Activated CD8-positive, alpha-beta memory T cell treated with anti-CD3 and anti-CD28 coated beads, Interleukin-2, amount 10 ng/mL, durations not matched to agents 7 days and 5 days (primary cell): ENCODE measurements around the gene UTS2R. TPM values are rescaled to one million over a fixed set of nuclear protein-coding genes. Genes with fewer than 3 reads are reported as not detected.
A peak's percentile ranks its signal among the peaks of the same experiment; 100 is the strongest.
"Not testable (repeated sequence)": the region's sequence is repeated elsewhere in the genome, so short reads cannot be mapped to it uniquely, and the experiment has no call there.

Experiments used
- ATAC-seq: fragments of 150-1000 bp; cut with Tn5 transposase; one replicate; pipeline ENCODE4 v1.10.0; 2021; ENCODE audit warnings: moderate library complexity
- CTCF ChIA-PET: fragments of 350-600 bp; sonication (Branson Sonifier 250); formaldehyde crosslinking; loops from one replicate; lab custom pipeline; 2021; ENCODE audit warnings: antibody characterized with exemption; lab: Charles Lee
- DNase-seq: peaks from one replicate; pipeline ENCODE4 v3.0.0-alpha.2; 2020
- H3K27ac Mint-ChIP-seq: one replicate; pipeline ENCODE4 v1.8.0; 2021; ENCODE audit warnings: mild to moderate bottlenecking, mixed read lengths
- H3K27me3 Mint-ChIP-seq: one replicate; pipeline ENCODE4 v1.8.0; 2021; ENCODE audit warnings: mixed read lengths
- H3K36me3 Mint-ChIP-seq: one replicate; pipeline ENCODE4 v1.8.0; 2021; ENCODE audit warnings: mild to moderate bottlenecking, mixed read lengths
- H3K4me1 Mint-ChIP-seq: one replicate; pipeline ENCODE4 v1.8.0; 2021; ENCODE audit warnings: mixed read lengths
- H3K4me3 Mint-ChIP-seq: one replicate; pipeline ENCODE4 v1.8.0; 2021; ENCODE audit warnings: mild to moderate bottlenecking, moderate library complexity, mixed read lengths
- H3K9me3 Mint-ChIP-seq: one replicate; pipeline ENCODE4 v1.8.0; 2022; ENCODE audit warnings: low read depth, mixed read lengths
- total RNA-seq, 2 experiments: library from RNA; stranded (reverse); gene quantifications; one replicate each; pipeline ENCODE4 v1.2.3, GENCODE V29; 2021

UTS2R gene
- total RNA-seq, 2 experiments from 2014 or later = 0.16 TPM; not detected in 1

DNA sequence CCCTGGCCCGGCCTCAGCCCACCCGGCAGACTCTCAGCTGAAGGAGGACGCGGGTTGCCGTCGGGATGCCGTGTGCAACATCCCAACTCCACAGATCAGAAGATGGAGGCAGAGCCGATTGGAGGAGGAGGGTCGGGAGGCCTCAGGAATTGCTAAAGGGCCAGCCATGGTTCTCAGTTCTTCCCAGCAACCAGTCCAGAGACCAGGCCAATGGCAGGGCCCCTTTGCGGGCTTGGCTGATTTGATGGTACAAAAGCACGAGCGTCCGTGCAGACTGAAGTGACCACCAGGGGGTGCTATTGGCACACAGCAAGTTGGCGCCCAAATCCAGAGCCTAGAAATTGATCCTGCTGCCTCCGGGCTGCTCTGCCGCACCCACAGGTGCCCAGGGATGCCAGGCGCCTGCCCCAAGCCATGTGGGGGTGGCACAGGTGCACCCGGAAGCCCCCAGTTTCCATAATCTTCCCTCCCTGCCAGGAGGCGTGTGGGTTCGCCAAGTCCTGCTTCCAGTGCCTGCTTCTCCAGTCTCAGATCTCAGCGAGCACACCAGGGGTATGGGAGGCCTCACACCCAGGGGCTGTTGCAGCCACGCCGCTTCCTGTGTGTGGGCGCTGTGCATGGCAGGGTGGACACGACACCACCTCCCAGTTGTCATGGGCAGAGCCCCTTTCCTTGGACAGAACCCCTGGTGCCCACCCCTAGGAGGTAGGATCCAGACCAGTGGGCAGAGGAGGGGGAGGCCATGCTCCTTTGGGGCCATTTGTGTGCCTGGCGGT, 19.7 kb upstream of the UTS2R start:
- Mint-ChIP-seq H3K27me3 (peaks cover 13% of the 10 kb centered on the region), H3K4me1 (peaks cover 12% of the 10 kb centered on the region), H3K9me3 (no peaks in the 10 kb centered on the region), H3K4me3 (no peak overlapping the region), H3K27ac (no peak overlapping the region), H3K36me3 (no peaks in the 10 kb centered on the region)
- CTCF ChIA-PET = interaction anchor here (0.7 to 2.9 kb wide), 16 partner anchors 14 to 322 kb away, joined by 3 to 8 read pairs (median 4); partner anchors contain the start of genes HEXD and SECTM1
- DNase-seq = peak; percentile 88
- ATAC-seq = peak; percentile 87

DNA sequence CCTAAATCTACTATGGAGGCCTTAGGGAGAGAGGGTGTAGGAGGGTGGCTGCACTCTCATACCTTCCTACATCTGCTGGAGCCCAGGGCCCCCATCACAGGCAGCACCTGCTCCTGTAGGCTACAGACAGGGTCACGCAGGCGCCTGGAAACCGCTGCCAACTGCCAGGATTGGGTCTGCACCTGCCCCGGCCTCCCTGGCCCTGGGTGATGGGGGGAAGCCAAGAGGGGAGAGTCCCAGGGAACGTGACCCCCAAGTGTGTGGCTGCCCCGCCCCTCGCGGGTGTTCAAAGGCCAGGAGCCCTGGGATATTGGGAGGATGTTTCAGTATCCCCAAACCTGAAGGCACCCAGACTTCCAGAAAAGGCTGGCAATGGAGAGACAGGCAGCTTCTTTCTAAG, 18.1 kb upstream of the UTS2R start:
- Mint-ChIP-seq H3K4me1 (peaks cover 16% of the 10 kb centered on the region), H3K9me3 (no peaks in the 10 kb centered on the region), H3K36me3 (no peaks in the 10 kb centered on the region), H3K27me3 (peaks cover 17% of the 10 kb centered on the region), H3K4me3 (no peak overlapping the region), H3K27ac (no peak overlapping the region)
- no peak for DNase-seq
- no peak for ATAC-seq
- CTCF ChIA-PET = interaction anchor here (0.7 to 1.3 kb wide), 6 partner anchors 9 to 717 kb away, joined by 3 to 4 read pairs (median 4); no protein-coding TSS in a partner anchor

DNA sequence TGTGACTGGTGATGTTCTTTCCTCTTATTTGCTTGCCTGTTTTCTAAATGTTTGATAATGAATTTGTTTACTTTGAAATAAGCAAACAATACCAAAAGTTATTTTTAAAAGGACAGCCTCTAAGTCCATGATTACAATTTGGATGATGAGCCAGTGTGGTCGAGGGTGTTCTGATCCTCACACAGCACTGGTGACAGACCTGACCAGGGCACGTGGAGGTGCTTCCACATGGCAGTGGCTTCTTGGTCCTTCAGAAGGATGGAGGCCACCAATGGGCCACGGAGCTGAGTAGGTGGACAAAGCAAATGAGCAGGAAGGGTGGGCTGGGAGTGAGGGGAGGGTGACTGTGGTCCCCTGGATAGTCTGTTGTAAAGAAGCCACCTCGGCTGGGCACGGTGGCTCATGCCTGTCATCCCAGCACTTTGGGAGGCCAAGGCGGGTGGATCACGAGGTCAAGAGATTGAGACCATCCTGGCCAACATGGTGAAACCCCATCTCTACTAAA, 16.7 kb upstream of the UTS2R start:
- H3K27me3 Mint-ChIP-seq = peaks cover 12% of the 10 kb centered on the region
- no peak for DNase-seq
- H3K27ac Mint-ChIP-seq = no peak overlapping the region
- ATAC-seq = no peak
- peaks cover 19% of the 10 kb centered on the region for H3K4me1 Mint-ChIP-seq
- no peaks in the 10 kb centered on the region for H3K36me3 Mint-ChIP-seq
- H3K9me3 Mint-ChIP-seq = no peaks in the 10 kb centered on the region
- no peak overlapping the region for H3K4me3 Mint-ChIP-seq
- CTCF ChIA-PET = no interaction called here

DNA sequence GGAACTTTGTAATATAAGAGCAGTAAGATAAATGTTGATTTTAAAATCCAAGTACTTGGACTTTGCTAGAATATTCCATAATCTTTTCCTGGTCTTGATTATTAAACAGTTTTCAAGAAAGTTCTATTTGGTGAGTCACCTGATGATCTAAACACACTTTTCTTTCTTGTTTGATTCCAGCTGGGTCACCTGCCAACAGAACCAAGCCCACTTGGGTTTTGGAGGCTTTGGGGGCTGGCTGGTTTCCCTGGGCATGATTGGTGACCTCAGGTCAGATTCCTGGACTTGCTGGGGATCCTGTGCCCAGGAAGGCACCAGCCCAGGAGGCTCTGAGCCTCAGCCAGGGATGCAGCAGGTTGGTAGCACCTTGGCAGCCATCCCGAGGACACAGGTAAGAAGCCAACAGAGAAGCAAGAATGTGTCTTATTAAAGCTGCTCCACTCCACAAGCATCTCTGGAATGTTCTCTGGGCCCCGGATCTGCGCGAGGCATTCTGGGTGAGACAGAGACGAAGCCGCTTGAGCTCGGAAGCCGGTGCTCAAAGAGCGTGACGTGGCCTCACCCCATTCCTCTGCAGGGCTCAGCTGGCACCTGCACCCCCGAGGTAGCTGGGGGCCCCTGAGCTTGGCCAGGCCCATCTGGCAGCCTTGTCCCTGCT, 15.7 kb upstream of the UTS2R start:
- DNase-seq (no peak), ATAC-seq (no peak)
- Mint-ChIP-seq H3K4me3 (no peak overlapping the region), H3K36me3 (no peaks in the 10 kb centered on the region), H3K9me3 (no peaks in the 10 kb centered on the region), H3K27ac (no peak overlapping the region), H3K4me1 (peaks cover 19% of the 10 kb centered on the region), H3K27me3 (peaks cover 12% of the 10 kb centered on the region)
- CTCF ChIA-PET = no interaction called here

DNA sequence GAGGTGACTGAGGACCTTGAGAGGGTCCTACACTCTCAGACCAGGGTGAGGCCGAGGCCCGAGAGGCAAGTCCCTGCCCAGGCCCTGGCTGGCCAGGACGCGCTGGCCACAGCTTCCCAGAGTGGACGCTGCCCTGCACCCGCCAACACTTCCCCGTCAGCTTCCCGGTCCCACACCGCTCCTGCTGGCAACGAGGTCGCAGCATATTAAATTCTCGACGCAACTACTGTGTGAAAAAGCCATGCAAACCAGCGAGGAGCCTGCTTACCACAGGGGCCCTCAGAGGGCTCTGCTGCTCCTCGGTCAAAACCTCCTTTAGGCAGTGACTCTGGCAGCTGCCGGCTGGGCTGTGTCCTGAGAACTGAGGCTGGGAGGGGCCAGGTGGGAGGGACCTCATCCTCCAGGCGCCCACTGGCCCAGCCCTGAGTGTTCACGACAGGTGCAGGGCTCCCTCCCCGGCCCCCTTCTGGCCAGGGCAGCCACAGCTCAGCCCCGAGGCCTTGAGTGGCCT, 14.7 kb upstream of the UTS2R start:
- DNase-seq (no peak), ATAC-seq (no peak)
- Mint-ChIP-seq H3K27ac (no peak overlapping the region), H3K9me3 (no peaks in the 10 kb centered on the region), H3K36me3 (no peaks in the 10 kb centered on the region), H3K27me3 (peaks cover 12% of the 10 kb centered on the region), H3K4me3 (no peak overlapping the region), H3K4me1 (peaks cover 10% of the 10 kb centered on the region)
- CTCF ChIA-PET = no interaction called here

DNA sequence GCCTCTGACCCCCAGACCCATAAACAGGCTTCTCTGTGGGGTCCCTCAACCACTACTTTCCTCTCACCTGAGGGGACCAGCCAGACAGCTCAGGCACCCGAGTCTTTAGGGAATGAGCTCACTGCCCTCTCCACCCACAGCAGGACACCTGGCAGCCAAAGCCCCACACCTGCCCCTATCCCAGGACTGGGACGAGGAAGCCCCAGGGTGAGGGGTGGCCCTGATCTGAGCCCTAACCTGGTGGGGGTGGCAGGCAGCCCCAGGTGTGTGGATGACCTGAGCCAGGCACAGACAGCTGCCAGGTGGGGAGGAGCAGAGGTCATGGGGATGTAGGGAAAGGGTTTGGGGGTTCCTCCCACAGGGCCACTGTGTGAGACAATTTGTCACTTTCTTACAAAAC, 14.2 kb upstream of the UTS2R start:
- H3K36me3 Mint-ChIP-seq = no peaks in the 10 kb centered on the region
- CTCF ChIA-PET = interaction anchor here (0.7 to 1.5 kb wide), 5 partner anchors 24 to 528 kb away, joined by 3 to 4 read pairs (median 3); no protein-coding TSS in a partner anchor
- ATAC-seq = no peak
- H3K9me3 Mint-ChIP-seq = no peaks in the 10 kb centered on the region
- H3K27ac Mint-ChIP-seq = no peak overlapping the region
- peaks cover 7% of the 10 kb centered on the region for H3K4me1 Mint-ChIP-seq
- no peak for DNase-seq
- no peak overlapping the region for H3K4me3 Mint-ChIP-seq
- H3K27me3 Mint-ChIP-seq = peaks cover 12% of the 10 kb centered on the region

DNA sequence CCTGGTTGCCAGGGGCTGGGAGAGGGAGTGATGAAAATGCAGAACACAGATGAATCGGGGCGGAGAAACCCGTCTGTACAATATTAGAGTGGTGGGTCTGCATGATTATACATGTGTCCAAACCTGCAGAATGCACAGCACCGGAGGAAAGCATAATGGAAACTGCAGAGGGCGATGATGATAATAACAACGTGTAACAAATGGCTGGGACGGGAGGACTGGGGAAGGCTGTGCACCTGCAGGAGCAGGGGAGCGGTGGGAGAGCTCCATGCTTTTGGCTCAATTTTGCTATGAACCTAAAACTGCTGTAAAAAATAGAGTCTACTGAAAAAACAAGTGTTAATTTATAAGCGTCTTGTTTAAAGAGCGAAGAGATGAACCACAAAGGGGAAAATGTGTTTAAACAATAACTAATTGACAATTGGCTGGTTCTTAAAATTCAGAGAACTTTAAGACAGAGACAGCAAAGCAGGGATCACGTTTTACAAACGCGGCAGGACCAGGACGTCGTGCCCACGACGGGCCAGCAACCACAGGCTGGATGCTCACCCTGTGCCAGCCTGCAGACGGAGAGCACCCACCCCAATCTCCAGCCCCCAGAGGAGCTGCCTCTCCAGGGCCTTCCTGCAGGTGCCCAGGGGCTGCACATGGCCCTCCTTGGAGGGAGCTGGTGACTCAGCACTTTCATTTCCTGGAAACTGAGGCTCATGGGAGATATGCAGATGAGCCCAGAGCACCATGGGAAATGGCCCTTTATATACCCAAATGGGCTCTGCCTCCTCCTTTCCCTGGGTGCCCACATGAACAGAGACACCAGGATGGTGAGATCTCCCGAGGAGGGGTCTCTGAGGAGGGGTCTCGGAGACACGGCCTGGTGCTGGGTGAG, 12.9 kb upstream of the UTS2R start, which contains the start of gene TEX19:
TSS of gene TEX19 (plus strand) at position 783 of the 886 bp plus-strand sequence. CDS start 2,904 bp downstream, outside the sequence.
- Mint-ChIP-seq H3K9me3 (no peaks in the 10 kb centered on the region), H3K4me3 (no peak within 1 kb of the TSS)
- peak; percentile 58 for ATAC-seq

DNA sequence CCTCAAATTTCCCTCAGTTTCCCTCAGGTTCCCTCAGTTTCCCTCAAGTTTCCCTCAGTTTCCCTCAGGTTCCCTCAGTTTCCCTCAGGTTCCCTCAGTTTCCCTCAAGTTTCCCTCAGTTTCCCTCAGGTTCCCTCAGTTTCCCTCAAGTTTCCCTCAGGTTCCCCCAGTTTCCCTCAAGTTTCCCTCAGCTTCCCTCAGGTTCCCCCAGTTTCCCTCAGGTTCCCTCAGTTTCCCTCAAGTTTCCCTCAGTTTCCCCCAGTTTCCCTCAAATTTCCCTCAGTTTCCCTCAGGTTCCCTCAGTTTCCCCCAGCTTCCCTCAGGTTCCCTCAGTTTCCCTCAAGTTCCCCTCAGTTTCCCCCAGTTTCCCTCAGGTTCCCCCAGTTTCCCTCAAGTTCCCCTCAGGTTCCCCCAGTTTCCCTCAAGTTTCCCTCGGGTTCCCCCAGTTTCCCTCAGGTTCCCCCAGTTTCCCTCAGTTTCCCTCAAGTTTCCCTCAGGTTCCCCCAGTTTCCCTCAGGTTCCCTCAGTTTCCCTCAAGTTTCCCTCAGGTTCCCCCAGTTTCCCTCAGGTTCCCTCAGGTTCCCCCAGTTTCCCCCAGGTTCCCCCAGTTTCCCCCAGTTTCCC, 12.0 kb upstream of the UTS2R start:
- CTCF ChIA-PET = interaction anchor here (1.8 kb wide), 1 partner anchor 59 kb away, joined by 3 read pairs; no protein-coding TSS in a partner anchor
- H3K9me3 Mint-ChIP-seq, DNase-seq, ATAC-seq, H3K4me3 Mint-ChIP-seq, H3K36me3 Mint-ChIP-seq, H3K27ac Mint-ChIP-seq, H3K4me1 Mint-ChIP-seq: not testable (repeated sequence)
- H3K27me3 Mint-ChIP-seq = peaks cover 14% of the 10 kb centered on the region

More for the DNA sequence above, 12.9 kb upstream of the UTS2R start, which contains the start of gene TEX19:
- H3K27me3 Mint-ChIP-seq = peaks cover 14% of the 10 kb centered on the region
- peaks cover 7% of the 10 kb centered on the region for H3K4me1 Mint-ChIP-seq
- no peak within 1 kb of the TSS for H3K27ac Mint-ChIP-seq
- CTCF ChIA-PET = interaction anchor here (0.7 to 1.8 kb wide), 6 partner anchors 21 to 66 kb away, joined by 3 read pairs; no protein-coding TSS in a partner anchor
- DNase-seq = peak; percentile 50
- H3K36me3 Mint-ChIP-seq = no peaks in the 10 kb centered on the region

DNA sequence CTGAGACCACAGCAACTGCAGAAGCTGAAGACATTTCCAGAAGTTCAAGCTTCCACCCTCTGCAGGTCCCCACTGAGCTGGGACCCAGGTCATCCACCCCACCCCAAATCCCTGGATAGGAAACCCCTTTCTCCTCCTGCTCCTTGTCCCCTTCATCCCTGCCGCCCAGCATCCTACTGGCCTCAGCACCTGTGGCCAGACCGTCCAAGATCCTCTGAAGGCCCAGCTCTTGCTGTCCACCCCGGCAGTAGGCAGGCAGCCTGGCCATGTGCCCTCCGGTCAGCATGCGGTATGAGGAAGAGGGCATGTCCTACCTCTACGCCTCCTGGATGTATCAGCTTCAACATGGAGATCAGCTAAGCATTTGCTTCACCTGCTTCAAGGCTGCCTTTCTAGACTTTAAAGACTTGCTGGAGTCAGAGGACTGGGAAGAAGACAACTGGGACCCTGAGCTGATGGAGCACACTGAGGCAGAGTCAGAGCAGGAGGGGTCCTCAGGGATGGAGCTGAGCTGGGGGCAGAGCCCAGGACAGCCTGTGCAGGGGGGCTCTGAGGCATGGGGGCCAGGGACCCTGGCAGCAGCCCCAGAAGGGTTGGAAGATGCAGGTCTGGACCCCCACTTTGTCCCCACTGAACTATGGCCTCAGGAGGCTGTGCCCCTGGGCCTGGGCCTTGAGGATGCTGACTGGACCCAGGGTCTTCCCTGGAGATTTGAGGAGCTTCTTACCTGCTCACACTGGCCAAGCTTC, 9.5 kb upstream of the UTS2R start:
- H3K9me3 Mint-ChIP-seq = no peaks in the 10 kb centered on the region
- H3K36me3 Mint-ChIP-seq = no peaks in the 10 kb centered on the region
- peak; percentile 9 for ATAC-seq
- H3K27me3 Mint-ChIP-seq = peaks cover 18% of the 10 kb centered on the region
- no peak overlapping the region for H3K27ac Mint-ChIP-seq
- H3K4me3 Mint-ChIP-seq = no peak overlapping the region
- H3K4me1 Mint-ChIP-seq = peaks cover 7% of the 10 kb centered on the region
- CTCF ChIA-PET = interaction anchor here (1.3 kb wide), 1 partner anchor 9 kb away, joined by 4 read pairs; no protein-coding TSS in a partner anchor
- DNase-seq = no peak

DNA sequence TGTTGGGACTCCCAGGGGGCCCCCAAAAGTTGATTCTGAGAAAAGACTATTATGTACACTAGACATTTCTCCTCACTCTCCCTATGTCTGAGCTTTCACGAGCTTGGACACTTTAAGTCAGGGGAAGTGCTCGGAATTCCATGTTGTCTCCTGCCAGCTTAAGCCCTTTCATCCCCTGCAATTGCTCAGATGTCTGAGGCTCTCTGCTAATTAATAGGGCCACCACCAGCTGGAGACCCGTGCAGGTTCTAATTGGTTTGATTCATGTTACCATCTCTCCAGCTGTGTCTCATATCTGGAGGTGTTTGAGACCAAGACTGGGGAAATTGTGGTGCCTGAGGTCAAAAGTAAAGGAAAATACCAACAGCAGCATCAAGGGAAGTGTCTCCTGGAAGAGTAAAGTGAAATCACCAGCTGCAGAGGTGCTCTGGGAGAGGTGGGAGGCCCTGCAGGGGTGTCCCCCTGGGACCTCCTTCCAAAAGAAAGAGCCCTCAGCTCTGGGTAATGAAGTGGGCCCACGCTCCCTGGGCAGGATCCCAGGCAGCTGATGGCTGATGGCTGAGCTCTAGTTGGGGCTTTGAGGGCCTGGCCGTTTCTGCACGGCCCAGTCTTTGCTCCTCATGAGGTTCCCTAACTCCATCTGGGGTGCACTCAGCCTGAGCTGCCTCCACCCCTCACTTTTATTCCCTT, 5.8 kb upstream of the UTS2R start:
- ATAC-seq (no peak), DNase-seq (no peak)
- peaks cover 36% of the 10 kb centered on the region for H3K27me3 Mint-ChIP-seq
- H3K9me3 Mint-ChIP-seq = no peaks in the 10 kb centered on the region
- H3K36me3 Mint-ChIP-seq = no peaks in the 10 kb centered on the region
- CTCF ChIA-PET = interaction anchor here (2.0 kb wide), 1 partner anchor 13 kb away, joined by 7 read pairs; no protein-coding TSS in a partner anchor
- H3K4me1 Mint-ChIP-seq = peaks cover 4% of the 10 kb centered on the region
- no peak overlapping the region for H3K27ac Mint-ChIP-seq
- no peak overlapping the region for H3K4me3 Mint-ChIP-seq

DNA sequence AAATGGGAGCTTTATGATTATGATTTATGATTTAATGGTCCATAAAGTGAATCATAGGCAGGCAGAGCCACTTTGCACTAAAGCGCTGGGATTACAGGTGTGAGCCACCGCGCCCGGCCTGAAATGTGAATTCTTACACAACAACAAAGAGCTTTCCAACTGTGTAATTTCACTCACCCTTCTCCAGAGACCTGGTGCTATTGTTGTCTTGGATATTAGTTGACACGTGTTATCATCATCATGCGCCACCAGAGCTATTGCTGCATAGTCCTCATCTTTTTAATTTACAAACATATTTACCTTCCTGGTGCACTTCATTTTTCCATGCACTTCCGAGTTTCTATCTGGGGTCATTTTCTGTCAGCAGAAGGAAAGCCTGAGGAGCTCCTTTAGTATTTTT, 4.8 kb upstream of the UTS2R start:
- peaks cover 10% of the 10 kb centered on the region for H3K4me1 Mint-ChIP-seq
- ATAC-seq (no peak), DNase-seq (no peak)
- CTCF ChIA-PET = interaction anchor here (0.7 to 2.0 kb wide), 4 partner anchors 14 to 228 kb away, joined by 3 to 7 read pairs (median 4); no protein-coding TSS in a partner anchor
- no peak overlapping the region for H3K27ac Mint-ChIP-seq
- peaks cover 42% of the 10 kb centered on the region for H3K27me3 Mint-ChIP-seq
- H3K4me3 Mint-ChIP-seq = no peak overlapping the region
- H3K9me3 Mint-ChIP-seq = no peaks in the 10 kb centered on the region
- no peaks in the 10 kb centered on the region for H3K36me3 Mint-ChIP-seq
